GM18907 (cell line): ENCODE measurements around the gene AGBL3.
A peak's percentile ranks its signal among the peaks of the same experiment; 100 is the strongest.
"Not testable (repeated sequence)": the region's sequence is repeated elsewhere in the genome, so short reads cannot be mapped to it uniquely, and the experiment has no call there.

Source experiments
- ATAC-seq: cut with Tn5 transposase; IDR thresholded peaks from one replicate; pipeline ENCODE4 v1.9.1; 2021; ENCODE audit warnings: mild to moderate bottlenecking, moderate library complexity; ENCODE audit not compliant: unreplicated experiment

Gene AGBL3

GRCh38 chr7:134962270-134962780 lies 24.0 kb upstream of the AGBL3 start:
- no peak for ATAC-seq

- ATAC-seq, result no peak
Observed at GRCh38 chr7:134963036-134963435, 23.3 kb upstream of the AGBL3 start.

- no peak for ATAC-seq
Observed at GRCh38 chr7:134966691-134967090, 19.6 kb upstream of the AGBL3 start.

GRCh38 chr7:134968110-134968509 lies 18.2 kb upstream of the AGBL3 start:
- ATAC-seq, result no peak

GRCh38 chr7:134981645-134982044 lies 4.7 kb upstream of the AGBL3 start:
- ATAC-seq, result not testable (repeated sequence)

- ATAC-seq, result peak; percentile 59
Observed at GRCh38 chr7:134985894-134986362, 380 bp upstream of the AGBL3 start.

- ATAC-seq, result no peak
Observed at GRCh38 chr7:134988161-134988560, 1.9 kb downstream of the AGBL3 start.

GRCh38 chr7:134991469-134992339 lies 5.4 kb downstream of the AGBL3 start:
- ATAC-seq, result no peak

GRCh38 chr7:134992626-134993179 lies 6.4 kb downstream of the AGBL3 start:
- ATAC-seq, result peak; percentile 69

GRCh38 chr7:134993877-134994456 lies 7.7 kb downstream of the AGBL3 start:
- ATAC-seq, result no peak

- peak; percentile 45 for ATAC-seq
Observed at GRCh38 chr7:134995239-134996096, 9.2 kb downstream of the AGBL3 start.

- ATAC-seq, result peak; percentile 66
Observed at GRCh38 chr7:134996097-134996550, 9.8 kb downstream of the AGBL3 start.

- no peak for ATAC-seq
Observed at GRCh38 chr7:134997214-134997885, 11.0 kb downstream of the AGBL3 start.

GRCh38 chr7:134999136-134999535 lies 12.8 kb downstream of the AGBL3 start:
- ATAC-seq, result no peak

- no peak for ATAC-seq
Observed at GRCh38 chr7:135001390-135002165, 15.3 kb downstream of the AGBL3 start.

GRCh38 chr7:135012229-135012628 lies 25.9 kb downstream of the AGBL3 start:
- ATAC-seq, result no peak

GRCh38 chr7:135023622-135024021 lies 37.3 kb downstream of the AGBL3 start:
- ATAC-seq, result no peak

- ATAC-seq, result no peak
Observed at GRCh38 chr7:135035252-135035651, 48.9 kb downstream of the AGBL3 start.

GRCh38 chr7:135067017-135067416 lies 80.7 kb downstream of the AGBL3 start:
- ATAC-seq, result not testable (repeated sequence)
